Muscle of arm (tissue), 12 donors: Measurements from ENCODE around the gene PLCH1. TPM values are rescaled to one million over a fixed set of nuclear protein-coding genes. Genes with fewer than 3 reads are reported as not detected.

Experiments
- DNase-seq: peaks from one replicate; pipeline ENCODE4 v3.0.0-alpha.2; 2013
- polyA plus RNA-seq, 12 donors: library from polyadenylated mRNA; unstranded; fragments of 120-200 nt; gene quantifications; one replicate each; pipeline ENCODE4 v1.2.1, GENCODE V29; 2013; ENCODE audit not compliant: insufficient read length in 12 of 12

The PLCH1 gene
- polyA plus RNA-seq, 12 donors, result 0.20 to 0.97 (median 0.40) TPM; not detected in 2

DNA sequence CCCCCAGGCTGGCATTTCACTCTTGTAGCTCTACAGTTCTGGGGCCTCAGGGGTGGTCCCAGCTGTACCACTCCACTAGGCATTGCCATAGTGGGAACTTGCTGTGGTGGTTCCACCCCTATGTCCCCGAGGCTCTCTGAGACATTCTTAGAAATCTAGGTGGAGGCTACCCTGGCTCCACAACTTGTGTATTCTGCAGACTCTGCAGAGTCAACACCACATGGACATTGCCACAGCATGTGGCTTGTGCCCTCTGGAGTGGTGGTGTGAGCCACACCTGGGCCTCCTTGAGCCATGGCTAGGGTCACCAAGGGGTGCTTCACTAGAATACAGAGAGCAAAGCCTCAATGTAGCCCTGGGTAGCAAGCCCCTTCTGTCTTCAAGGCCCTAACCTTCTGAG lies 397.0 kb downstream of the PLCH1 start:
- no peak for DNase-seq

DNA sequence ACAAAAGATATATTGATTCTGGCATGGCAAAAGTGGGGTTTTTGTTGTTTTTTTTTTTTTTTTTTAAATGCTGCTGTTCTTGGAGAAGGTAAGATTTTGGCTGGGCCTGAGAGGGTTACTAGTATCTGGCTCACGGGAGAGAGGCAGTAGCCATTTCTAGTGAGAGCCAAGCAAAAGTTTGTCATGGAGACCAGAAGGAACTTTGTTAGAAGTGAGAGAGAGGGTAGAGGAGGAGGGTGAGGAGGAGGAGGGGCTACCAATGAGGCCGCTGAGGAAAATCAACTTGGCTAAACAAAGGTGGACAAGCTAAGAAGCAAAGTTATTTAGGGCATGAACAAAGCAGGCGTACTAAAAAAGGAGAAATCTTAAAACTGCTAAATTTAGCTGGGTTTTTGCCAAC lies 402.5 kb downstream of the PLCH1 start:
- peak; percentile 23 for DNase-seq

DNA sequence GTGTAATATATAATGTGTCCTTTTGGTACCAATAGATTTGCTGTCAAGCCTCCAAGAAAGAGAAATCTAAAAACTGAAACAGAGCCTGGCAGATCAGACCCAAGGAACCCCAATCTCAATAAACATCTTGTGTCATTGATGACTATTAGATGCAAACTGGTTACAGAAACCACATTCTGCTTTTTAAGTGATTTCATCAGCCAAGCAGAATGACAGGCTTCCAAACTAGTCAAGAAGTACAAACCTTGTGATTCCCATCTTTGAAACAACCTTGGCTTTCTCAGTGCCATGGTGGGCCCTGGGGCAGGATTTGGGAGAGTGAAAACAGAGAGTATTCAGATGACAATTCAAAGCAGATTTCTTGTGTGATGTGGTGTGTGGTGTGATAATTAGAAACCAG lies 405.8 kb downstream of the PLCH1 start:
- no peak for DNase-seq

DNA sequence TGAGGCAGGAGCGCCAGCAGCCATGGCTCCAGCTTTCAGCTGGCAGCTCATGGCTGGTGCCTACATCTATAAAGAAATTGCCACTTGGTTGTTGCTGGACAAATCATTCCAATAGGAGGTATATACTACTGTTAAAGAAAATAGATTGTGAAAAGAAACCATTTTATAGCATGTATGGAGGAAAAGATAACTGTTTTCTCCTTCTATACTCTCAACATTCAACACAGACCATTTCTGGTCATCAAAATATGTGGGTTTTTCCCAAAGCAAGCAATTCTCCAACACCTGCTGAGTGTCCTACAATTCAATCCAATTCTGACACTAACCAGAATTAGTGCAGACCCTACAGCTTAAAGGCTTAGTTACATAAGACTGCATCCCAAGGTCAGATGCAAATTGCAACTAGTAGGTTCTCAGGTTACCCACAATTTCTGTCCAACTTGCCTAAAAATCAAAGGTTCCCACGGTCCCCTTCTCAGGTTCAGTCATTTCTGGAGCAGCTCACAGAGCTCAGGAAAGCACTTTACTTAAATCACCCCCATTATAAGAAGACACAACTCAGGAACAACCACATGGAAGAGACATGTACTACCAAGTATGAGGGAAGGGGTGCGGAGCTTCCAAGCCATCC lies 409.0 kb downstream of the PLCH1 start:
- no peak for DNase-seq

DNA sequence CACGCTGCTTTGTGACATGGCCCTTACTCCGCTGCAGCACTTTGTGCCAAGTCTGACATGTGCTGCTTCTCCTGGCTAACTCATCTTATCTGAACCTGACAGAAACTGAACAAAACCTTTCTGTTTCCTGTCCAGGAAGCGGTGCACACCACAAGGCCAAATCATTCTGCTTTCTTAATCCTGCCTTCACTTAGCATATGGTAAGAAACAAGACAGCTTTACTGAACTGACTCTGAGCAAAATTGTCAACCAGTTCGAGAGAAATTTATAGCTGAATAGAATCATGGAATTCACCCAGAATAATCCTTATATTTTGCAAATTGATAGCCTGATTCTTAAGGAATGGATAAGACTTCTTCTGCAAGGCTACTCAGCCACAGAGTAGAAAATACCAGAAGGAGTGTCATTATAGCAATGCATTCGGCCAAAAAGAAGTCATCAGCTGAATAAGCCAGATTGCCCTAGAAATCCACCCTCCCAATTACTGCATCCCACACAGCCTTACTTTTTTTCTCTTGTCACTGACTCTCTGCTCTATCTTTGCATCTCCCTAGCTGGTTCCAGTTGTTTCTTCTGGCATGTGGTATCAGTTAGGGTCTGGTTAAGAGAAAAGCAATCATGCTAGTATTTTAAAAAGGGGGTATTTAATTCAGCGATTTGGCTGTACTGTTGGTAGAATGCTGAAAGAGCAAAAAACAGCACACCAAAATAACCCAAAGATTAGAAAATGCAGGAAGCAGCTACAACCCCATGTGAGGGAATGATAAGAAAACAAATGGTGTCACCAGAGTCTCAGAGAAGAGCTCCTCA lies 409.8 kb downstream of the PLCH1 start:
- no peak for DNase-seq

DNA sequence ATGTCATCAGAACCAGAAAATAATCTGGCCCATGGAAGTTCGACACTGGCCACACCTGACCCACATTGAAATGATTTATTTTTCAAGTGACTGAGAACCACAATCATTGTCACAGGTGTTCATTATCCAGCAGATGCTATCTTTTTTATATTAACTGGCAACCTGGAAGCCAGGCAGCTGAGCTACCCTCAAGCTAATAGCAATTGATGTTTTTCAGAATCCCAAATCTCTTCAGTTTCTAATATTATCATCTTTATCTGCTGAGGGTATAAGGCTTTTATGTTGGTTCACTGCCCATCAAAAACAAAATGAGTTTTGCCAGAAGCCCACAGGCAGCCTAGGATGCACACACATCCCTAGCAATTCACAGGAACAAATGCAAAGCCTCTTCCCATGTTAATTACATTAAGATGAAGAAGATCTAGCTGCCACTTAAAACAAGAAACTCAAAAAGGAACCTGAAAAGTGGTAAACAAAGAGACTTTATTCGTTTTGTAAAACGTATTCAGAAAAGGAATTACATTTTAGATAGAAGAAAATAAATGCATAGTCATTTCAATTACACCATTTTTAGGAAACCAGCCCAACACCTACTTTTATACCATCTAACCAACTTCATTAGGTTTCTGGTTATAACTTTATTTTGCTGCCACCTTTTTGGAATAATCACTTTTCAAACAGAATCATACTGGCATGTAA lies 410.5 kb downstream of the PLCH1 start:
- DNase-seq, result no peak

DNA sequence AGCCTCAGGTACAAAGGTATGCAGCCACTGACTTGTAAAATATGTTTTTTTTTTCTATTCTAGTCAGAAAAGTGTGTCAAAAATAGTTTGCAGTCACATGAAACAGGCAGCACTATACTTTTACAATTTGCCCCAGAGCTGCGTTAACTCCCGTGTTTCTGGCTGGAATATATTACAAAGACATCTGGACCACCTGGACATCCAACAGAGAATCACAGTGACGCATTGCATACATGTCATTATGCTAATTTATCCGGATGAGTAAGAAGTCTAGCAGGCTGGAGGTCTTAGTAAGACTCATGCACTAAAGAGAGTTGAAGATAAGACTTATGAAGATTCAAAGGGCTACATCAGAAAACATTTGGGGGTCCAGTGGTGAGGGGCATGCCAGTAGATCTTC lies 412.2 kb downstream of the PLCH1 start:
- no peak for DNase-seq

DNA sequence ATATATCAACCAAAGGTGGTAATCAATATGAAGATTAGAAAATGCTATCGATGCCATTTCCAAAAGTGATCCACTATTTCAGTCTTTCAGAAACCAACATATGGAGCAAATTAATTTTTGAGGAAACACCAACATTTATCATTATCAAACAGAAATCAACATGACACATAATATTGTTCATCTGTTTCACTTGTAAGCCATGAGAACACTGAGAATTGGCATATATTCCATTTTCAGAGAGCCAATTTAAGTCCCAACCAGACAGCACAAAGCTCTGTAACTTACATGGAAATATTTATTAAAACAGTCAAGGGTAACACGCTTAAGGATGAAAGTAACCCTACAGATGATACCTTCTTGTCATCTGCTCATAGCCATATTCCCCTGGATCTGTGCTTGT lies 413.8 kb downstream of the PLCH1 start:
- no peak for DNase-seq

DNA sequence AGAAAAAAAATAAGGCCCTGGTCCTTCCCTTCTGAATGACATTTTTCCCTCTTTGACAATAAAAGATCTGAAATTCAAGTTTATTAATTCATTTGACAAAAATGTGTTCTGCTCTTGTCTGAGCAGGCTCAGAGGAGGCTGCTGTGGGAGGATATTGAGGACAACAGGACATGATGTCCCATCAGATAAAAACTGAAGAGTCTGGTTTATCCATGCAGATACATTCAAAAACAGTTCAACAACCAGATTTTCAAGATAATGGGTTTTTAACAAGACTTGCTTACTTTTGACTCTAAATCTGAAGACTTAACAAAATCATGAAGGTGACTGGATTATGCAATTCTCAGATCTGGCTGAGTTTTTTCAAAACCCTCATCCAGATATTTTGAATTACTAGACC lies 414.5 kb downstream of the PLCH1 start:
- DNase-seq, result no peak

DNA sequence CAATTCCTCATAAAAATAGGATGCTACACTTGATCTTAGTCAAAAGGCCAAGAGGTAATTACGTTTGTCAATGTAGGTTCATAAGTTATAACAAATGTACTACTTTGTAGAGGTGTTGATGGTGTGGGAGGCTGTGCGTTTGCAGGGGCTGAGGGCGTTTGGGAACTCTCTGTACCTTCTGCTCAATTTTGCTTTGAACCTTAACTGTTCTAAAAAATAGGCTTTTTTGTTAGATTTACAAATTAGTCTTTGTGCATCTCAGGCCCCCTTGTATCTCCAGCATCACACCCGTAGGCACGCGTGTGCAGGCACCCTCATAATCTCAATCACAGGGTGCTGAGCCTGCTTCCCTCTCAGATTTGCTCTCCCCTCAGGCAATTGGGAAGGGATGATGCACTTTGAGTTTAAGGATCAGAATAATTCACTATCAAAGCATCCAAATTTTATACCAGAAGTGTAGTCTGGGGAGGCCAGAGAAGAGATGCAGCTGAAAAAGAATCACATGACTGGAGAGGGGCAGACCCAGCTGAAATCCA lies 415.3 kb downstream of the PLCH1 start:
- no peak for DNase-seq

DNA sequence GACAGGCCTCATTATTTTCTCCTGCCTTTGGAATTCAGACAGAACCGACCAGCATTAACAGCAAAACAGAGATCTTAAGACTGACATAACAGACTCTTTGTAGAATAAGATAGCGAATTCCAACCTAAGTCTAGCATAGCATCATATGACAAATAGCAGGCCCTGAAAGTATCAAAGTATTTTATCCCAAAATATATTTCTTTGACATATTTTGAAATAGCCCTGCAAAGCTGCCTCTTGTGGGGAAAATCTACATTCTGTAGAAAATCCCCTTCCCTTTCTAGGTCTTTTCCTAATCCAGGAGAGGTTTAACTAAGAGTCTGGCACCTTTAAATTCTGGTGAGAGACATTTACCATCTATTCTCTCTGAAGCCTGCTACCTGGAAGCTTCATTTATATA lies 417.0 kb downstream of the PLCH1 start:
- no peak for DNase-seq

DNA sequence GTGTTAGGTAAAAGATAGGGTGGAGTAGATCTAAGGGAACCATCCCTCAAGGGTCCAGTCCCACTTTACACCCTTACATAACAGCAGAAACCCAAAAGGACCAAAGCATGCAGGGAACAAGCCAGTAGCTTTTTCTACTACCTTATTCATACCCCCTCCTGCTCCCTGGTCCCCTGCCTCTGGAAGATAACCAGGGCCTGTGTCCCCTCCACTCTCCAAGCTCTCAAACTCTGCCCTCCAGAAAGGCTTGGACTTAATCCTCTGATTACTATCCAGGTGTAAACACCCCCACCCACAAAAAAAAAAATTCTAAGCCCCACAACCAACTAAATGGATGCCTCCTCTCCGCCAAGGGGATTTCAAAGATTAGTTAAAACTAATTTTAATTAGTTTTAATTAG lies 417.4 kb downstream of the PLCH1 start:
- DNase-seq, result no peak

DNA sequence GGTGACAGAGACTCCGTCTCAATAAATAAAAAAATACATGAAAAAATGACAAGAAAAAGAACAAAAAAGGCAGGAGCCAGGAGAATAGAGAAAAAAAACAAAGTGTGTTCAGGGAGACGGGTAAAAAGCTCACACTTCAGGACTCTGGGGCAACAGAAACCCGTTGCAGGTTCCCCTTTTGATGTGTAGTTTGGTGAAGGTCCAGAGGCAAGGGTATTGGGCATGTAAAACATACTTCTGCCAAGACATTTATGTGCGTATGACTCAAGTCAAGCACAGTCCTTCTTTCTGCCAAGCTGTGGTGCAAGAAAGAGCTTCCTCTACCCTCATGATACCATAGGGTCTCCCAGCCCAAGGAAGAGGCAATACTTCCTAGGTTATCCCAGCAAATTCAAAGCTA lies 418.0 kb downstream of the PLCH1 start:
- no peak for DNase-seq

DNA sequence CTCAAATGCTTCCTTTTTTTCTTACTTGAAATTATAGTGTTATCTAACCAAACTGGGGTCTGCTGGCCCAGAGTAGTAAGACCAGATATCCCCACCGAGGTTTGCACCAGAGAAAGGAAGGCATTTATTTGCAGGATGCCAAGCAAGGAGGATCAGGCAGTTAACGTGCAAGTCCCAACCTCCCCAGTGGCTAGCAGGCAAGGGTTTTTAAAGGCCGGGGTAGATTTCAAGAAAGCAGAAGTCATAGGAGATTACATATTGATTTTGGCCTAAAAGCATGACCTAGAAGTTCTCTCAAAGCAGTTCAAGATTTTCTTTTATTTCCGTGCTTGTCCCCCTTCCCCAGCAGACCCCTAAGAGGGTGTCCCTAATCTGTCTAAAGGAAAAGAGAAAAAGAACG lies 418.6 kb downstream of the PLCH1 start:
- no peak for DNase-seq

Other genes starting within 250 kb of the PLCH1 start
- 1 to 10 TPM in 10 of 12 donors, not detected in 2; 3.0 to 6.2 (median 4.1) TPM for gene C3orf33, start 61.2 kb upstream of the PLCH1 start, polyA plus RNA-seq
- gene SLC33A1, start 109.4 kb upstream of the PLCH1 start, polyA plus RNA-seq, result 10 to 100 TPM in 11 of 12 donors, not detected in 1; 13.1 to 20.8 (median 17.6) TPM
- 10 to 100 TPM in 11 of 12 donors, not detected in 1; 32.7 to 59.3 (median 49.2) TPM for gene GMPS, start 125.6 kb upstream of the PLCH1 start, polyA plus RNA-seq